NB4 (cell line): Measurements from ENCODE around the gene TACSTD2.

Experiments
- POLR2A ChIP-seq: IDR thresholded peaks from 2 replicates; pipeline ENCODE4 v1.6.1; 2011; ENCODE audit warnings: mild to moderate bottlenecking; ENCODE audit not compliant: insufficient read length; ENCODE audit errors: extremely low read depth
- TF ChIP-seq, protein P1 (sequence below): IDR thresholded peaks from one replicate; pipeline ENCODE4 v1.5.1; 2012; ENCODE audit warnings: low read depth, low read length
- TF ChIP-seq, protein P2 (sequence below): IDR thresholded peaks from 2 replicates; pipeline ENCODE4 v1.6.1; 2011; ENCODE audit warnings: low read depth, low read length

GRCh38 chr1:58626293-58626692 lies 49.2 kb upstream of the TACSTD2 start:
- TF ChIP-seq, protein P1, sequence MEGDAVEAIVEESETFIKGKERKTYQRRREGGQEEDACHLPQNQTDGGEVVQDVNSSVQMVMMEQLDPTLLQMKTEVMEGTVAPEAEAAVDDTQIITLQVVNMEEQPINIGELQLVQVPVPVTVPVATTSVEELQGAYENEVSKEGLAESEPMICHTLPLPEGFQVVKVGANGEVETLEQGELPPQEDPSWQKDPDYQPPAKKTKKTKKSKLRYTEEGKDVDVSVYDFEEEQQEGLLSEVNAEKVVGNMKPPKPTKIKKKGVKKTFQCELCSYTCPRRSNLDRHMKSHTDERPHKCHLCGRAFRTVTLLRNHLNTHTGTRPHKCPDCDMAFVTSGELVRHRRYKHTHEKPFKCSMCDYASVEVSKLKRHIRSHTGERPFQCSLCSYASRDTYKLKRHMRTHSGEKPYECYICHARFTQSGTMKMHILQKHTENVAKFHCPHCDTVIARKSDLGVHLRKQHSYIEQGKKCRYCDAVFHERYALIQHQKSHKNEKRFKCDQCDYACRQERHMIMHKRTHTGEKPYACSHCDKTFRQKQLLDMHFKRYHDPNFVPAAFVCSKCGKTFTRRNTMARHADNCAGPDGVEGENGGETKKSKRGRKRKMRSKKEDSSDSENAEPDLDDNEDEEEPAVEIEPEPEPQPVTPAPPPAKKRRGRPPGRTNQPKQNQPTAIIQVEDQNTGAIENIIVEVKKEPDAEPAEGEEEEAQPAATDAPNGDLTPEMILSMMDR, result no peak
- no peak for TF ChIP-seq POLR2A
- TF ChIP-seq, protein P2, sequence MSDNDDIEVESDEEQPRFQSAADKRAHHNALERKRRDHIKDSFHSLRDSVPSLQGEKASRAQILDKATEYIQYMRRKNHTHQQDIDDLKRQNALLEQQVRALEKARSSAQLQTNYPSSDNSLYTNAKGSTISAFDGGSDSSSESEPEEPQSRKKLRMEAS, result no peak
